ENCODE measurements around the gene ERP29. TPM values are rescaled to one million over a fixed set of nuclear protein-coding genes. Genes with fewer than 3 reads are reported as not detected.

Gene ERP29
- total RNA-seq, 1 donor from 2014 or later: 93.8 TPM

- Histone ChIP-seq H3K9me3 (ENCODE audit: insufficient read depth, low read depth, low read length) (no peaks in the 10 kb centered on the region), H3K27ac (ENCODE audit: low read depth, low read length) (no peak overlapping the region), H3K9ac (ENCODE audit: low read length) (no peak overlapping the region), H2AFZ (ENCODE audit: low read depth, low read length) (no peak overlapping the region), H3K27me3 (ENCODE audit: insufficient read depth, low read length) (no peaks in the 10 kb centered on the region), H3K79me2 (ENCODE audit: insufficient read depth, low read length) (peaks cover 8% of the 10 kb centered on the region), H4K20me1 (ENCODE audit: insufficient read depth, low read length) (no peaks in the 10 kb centered on the region), H3K36me3 (ENCODE audit: insufficient read depth, low read length) (peaks cover 41% of the 10 kb centered on the region), H3K4me1 (ENCODE audit: insufficient read depth, low read length) (no peaks in the 10 kb centered on the region), H3K4me2 (ENCODE audit: low read length) (no peak overlapping the region), H3K4me3 (ENCODE audit: insufficient read depth, low read depth, low read length) (no peak overlapping the region)
- no peak overlapping the region for H3K27ac Mint-ChIP-seq (ENCODE audit: unreplicated experiment)
- no peaks in the 10 kb centered on the region for H3K27me3 Mint-ChIP-seq (ENCODE audit: low read depth, unreplicated experiment)
- H3K36me3 Mint-ChIP-seq (ENCODE audit: low read depth, unreplicated experiment): peaks cover 10% of the 10 kb centered on the region
- no peaks in the 10 kb centered on the region for H3K9me3 Mint-ChIP-seq (ENCODE audit: unreplicated experiment)
- no peak for TF ChIP-seq CTCF (IDR thresholded peaks at IDR 0.05; ENCODE audit: insufficient read depth, low read depth, low read length)
- DNase-seq (ENCODE audit: low read depth): no peak
- H3K4me1 Mint-ChIP-seq (ENCODE audit: low read depth, unreplicated experiment): peaks cover 7% of the 10 kb centered on the region
- H3K4me3 Mint-ChIP-seq (ENCODE audit: unreplicated experiment): no peak overlapping the region
- FAIRE-seq: no peak
Observed at GRCh38 chr12:112029301-112029700, 16.1 kb downstream of the ERP29 start.

GRCh38 chr12:112031472-112031871 lies 18.2 kb downstream of the ERP29 start:
- H3K79me2 ChIP-seq (ENCODE audit: insufficient read depth, low read length): peaks cover 4% of the 10 kb centered on the region
- DNase-seq (ENCODE audit: low read depth): no peak
- no peak overlapping the region for H3K27ac ChIP-seq (ENCODE audit: low read depth, low read length)
- Mint-ChIP-seq H3K9me3 (ENCODE audit: unreplicated experiment) (no peaks in the 10 kb centered on the region), H3K4me3 (ENCODE audit: unreplicated experiment) (no peak overlapping the region), H3K36me3 (ENCODE audit: low read depth, unreplicated experiment) (peaks cover 11% of the 10 kb centered on the region), H3K27ac (ENCODE audit: unreplicated experiment) (no peak overlapping the region), H3K4me1 (ENCODE audit: low read depth, unreplicated experiment) (peaks cover 2% of the 10 kb centered on the region), H3K27me3 (ENCODE audit: low read depth, unreplicated experiment) (no peaks in the 10 kb centered on the region)
- H3K9me3 ChIP-seq (ENCODE audit: insufficient read depth, low read depth, low read length): no peaks in the 10 kb centered on the region
- no peaks in the 10 kb centered on the region for H3K4me1 ChIP-seq (ENCODE audit: insufficient read depth, low read length)
- H4K20me1 ChIP-seq (ENCODE audit: insufficient read depth, low read length): no peaks in the 10 kb centered on the region
- H2AFZ ChIP-seq (ENCODE audit: low read depth, low read length): no peak overlapping the region
- FAIRE-seq: peak; percentile 49
- H3K9ac ChIP-seq (ENCODE audit: low read length): no peak overlapping the region
- H3K4me3 ChIP-seq (ENCODE audit: insufficient read depth, low read depth, low read length): no peak overlapping the region
- no peak overlapping the region for H3K4me2 ChIP-seq (ENCODE audit: low read length)
- peaks cover 45% of the 10 kb centered on the region for H3K36me3 ChIP-seq (ENCODE audit: insufficient read depth, low read length)
- no peaks in the 10 kb centered on the region for H3K27me3 ChIP-seq (ENCODE audit: insufficient read depth, low read length)
- TF ChIP-seq CTCF (IDR thresholded peaks at IDR 0.05; ENCODE audit: insufficient read depth, low read depth, low read length): no peak
- TF ChIP-seq EZH2 (IDR thresholded peaks at IDR 0.05; ENCODE audit: insufficient read depth, low read length): no peak

- Mint-ChIP-seq H3K4me3 (ENCODE audit: unreplicated experiment) (no peak overlapping the region), H3K27ac (ENCODE audit: unreplicated experiment) (no peak overlapping the region), H3K27me3 (ENCODE audit: low read depth, unreplicated experiment) (no peaks in the 10 kb centered on the region), H3K9me3 (ENCODE audit: unreplicated experiment) (no peaks in the 10 kb centered on the region), H3K4me1 (ENCODE audit: low read depth, unreplicated experiment) (peaks cover 2% of the 10 kb centered on the region), H3K36me3 (ENCODE audit: low read depth, unreplicated experiment) (peaks cover 12% of the 10 kb centered on the region)
- H3K27me3 ChIP-seq (ENCODE audit: insufficient read depth, low read length): no peaks in the 10 kb centered on the region
- no peak overlapping the region for H3K9ac ChIP-seq (ENCODE audit: low read length)
- H4K20me1 ChIP-seq (ENCODE audit: insufficient read depth, low read length): no peaks in the 10 kb centered on the region
- no peak for FAIRE-seq
- H3K9me3 ChIP-seq (ENCODE audit: insufficient read depth, low read depth, low read length): no peaks in the 10 kb centered on the region
- peaks cover 4% of the 10 kb centered on the region for H3K79me2 ChIP-seq (ENCODE audit: insufficient read depth, low read length)
- no peaks in the 10 kb centered on the region for H3K4me1 ChIP-seq (ENCODE audit: insufficient read depth, low read length)
- H3K27ac ChIP-seq (ENCODE audit: low read depth, low read length): no peak overlapping the region
- H3K4me3 ChIP-seq (ENCODE audit: insufficient read depth, low read depth, low read length): no peak overlapping the region
- H2AFZ ChIP-seq (ENCODE audit: low read depth, low read length): no peak overlapping the region
- H3K4me2 ChIP-seq (ENCODE audit: low read length): no peak overlapping the region
- no peak for TF ChIP-seq CTCF (IDR thresholded peaks at IDR 0.05; ENCODE audit: insufficient read depth, low read depth, low read length)
- no peak for TF ChIP-seq EZH2 (IDR thresholded peaks at IDR 0.05; ENCODE audit: insufficient read depth, low read length)
- DNase-seq (ENCODE audit: low read depth): no peak
- H3K36me3 ChIP-seq (ENCODE audit: insufficient read depth, low read length): peaks cover 49% of the 10 kb centered on the region
Observed at GRCh38 chr12:112032292-112032691, 19.1 kb downstream of the ERP29 start.

Measured in astrocyte (in vitro differentiated cells and primary cell).